ENCODE results near the gene SREBF1. TPM values are rescaled to one million over a fixed set of nuclear protein-coding genes. Genes with fewer than 3 reads are reported as not detected.
A peak's percentile ranks its signal among the peaks of the same experiment; 100 is the strongest.

SREBF1 gene
- total and polyA plus RNA-seq, 8 donors: 13.1 to 207 (median 80.3) TPM

DNA sequence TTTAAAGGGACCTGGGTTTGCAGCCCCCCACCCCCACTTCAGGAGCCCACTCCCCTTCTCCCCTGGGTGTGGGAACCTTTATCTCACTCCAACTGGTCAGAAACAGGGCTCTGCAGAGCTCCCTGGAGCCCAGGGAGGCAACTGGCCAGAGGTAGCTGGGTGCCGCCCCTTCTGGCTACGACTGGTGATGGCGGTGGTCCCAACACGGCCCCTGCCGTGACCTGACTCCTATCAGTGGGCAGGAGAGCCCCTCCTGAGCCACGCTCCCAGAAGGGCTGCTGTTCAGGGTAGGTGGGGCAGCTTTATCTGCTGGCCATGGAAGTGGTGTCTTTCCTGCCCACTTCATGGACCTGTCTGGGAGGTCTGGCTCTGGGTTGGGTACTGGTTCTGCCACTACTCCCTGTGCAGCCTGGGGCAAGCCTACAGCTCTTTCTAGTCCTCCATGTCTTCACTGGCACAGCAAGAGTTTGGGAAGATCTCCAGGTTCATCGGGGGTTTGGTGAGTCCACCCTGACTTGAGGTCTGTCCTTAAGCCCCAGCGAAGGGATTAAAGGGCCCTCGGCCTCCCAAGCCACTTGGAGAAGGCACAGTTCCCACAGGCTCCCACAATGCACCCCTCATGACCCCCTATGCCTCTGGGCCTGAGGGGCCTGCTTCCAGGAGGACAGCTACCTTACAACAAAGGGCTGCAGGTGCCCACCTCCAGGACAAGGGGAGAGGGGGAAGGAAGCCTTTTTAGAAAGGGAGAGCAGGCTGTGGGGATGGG, 5.5 kb upstream of the SREBF1 start:
- Histone ChIP-seq H3K4me3 (no peak overlapping the region), H3K27me3 (no peaks in the 10 kb centered on the region), H3K36me3 (peaks cover 0 to 20% (median 18%) of the 10 kb centered on the region in 4 donors), H3K27ac (peak overlapping the region; percentile 98 to 100 (median 99)), H3K4me1 (peaks cover 35 to 55% (median 48%) of the 10 kb centered on the region in 4 donors), H3K9me3 (no peaks in the 10 kb centered on the region)
- WGBS, 5 donors: 48 to 64% (median 59%) methylated on average over 6 to 9 of the region's 9 CpGs
- intact Hi-C loops (cut with DNase I; ENCODE audit: low total_unique reads): no loop called here
- no peak for TF ChIP-seq EP300 (IDR thresholded peaks at IDR 0.05)
- no peak for TF ChIP-seq POLR2A (IDR thresholded peaks at IDR 0.05)
- no peak for TF ChIP-seq CTCF (IDR thresholded peaks at IDR 0.05)
- no peak for TF ChIP-seq POLR2AphosphoS5 (IDR thresholded peaks at IDR 0.05)
- DNase-seq: no peak

GRCh38 chr17:17841601-17842025, 4.8 kb upstream of the SREBF1 start:
- TF ChIP-seq POLR2AphosphoS5 (IDR thresholded peaks at IDR 0.05): peak in 1 of 3 donors; percentile 5
- TF ChIP-seq CTCF (IDR thresholded peaks at IDR 0.05): no peak
- WGBS, 5 donors: 78 to 100% (median 92%) methylated on average over 1 of the region's 1 CpG
- peak overlapping the region; percentile 98 to 100 (median 99) for H3K27ac ChIP-seq
- intact Hi-C loops (cut with DNase I; ENCODE audit: low total_unique reads): no loop called here
- no peaks in the 10 kb centered on the region for H3K9me3 ChIP-seq
- peaks cover 41 to 60% (median 53%) of the 10 kb centered on the region in 4 donors for H3K4me1 ChIP-seq
- peaks cover 0 to 13% (median 11%) of the 10 kb centered on the region in 4 donors for H3K36me3 ChIP-seq
- peak in 1 of 2 donors; percentile 57 for DNase-seq
- H3K4me3 ChIP-seq: no peak overlapping the region
- H3K27me3 ChIP-seq: no peaks in the 10 kb centered on the region

DNA sequence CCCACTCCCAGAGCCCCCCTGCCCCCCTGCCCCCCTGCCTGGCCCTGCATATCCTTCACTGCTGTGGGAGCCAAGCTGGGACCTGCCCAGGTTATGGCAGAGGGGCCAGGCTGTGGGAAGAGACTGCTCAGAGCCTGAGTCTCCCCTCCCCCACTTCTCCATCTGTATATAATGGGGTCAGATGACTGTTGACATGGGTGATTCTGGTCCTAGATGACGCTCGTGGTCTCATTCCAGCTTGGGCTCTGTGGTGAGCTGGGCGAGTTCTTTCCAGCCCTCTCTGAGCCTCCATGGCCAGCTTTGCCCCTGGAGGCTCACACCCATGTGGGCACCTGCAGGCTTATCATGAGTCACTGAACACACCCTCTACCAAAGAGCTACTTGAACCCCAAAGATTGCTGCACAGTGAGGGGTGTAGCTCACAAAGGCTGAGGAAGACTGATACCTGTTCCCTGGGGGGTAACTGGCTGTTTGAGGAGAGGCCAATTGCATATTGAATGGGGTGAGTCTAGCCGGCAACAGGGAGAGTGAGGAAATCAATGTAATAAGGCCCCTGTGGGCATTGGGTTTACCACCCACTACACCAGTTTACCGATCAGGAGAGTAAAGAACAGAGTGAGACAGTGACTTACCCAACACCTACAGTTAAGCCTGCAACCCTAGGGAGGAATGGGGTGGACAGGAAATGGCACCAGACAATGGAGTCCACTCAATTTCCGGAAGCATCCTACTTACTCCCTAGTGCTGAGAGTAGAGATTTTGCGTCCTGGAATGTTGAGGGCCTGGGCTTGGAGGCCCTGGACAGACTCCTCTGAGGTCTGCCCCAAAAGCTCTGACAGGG, 4.2 kb upstream of the SREBF1 start:
- peak in 1 of 2 donors; percentile 74 for DNase-seq
- H3K4me3 ChIP-seq: peak overlapping the region; percentile 42 to 51 (median 48)
- intact Hi-C loops (cut with DNase I; ENCODE audit: low total_unique reads): no loop called here
- no peaks in the 10 kb centered on the region for H3K27me3 ChIP-seq
- H3K9me3 ChIP-seq: no peaks in the 10 kb centered on the region
- TF ChIP-seq POLR2AphosphoS5 (IDR thresholded peaks at IDR 0.05): no peak
- TF ChIP-seq EP300 (IDR thresholded peaks at IDR 0.05): no peak
- TF ChIP-seq CTCF (IDR thresholded peaks at IDR 0.05): no peak
- no peak for TF ChIP-seq POLR2A (IDR thresholded peaks at IDR 0.05)
- H3K4me1 ChIP-seq: peaks cover 41 to 61% (median 55%) of the 10 kb centered on the region in 4 donors
- peak overlapping the region; percentile 98 to 100 (median 99) for H3K27ac ChIP-seq
- 48 to 63% (median 52%) methylated on average over 5 to 7 of the region's 7 CpGs for WGBS, 5 donors
- H3K36me3 ChIP-seq: peaks cover 0 to 6% (median 5%) of the 10 kb centered on the region in 4 donors

All from stomach (tissue), 9 donors.